Measurements from ENCODE around the gene HOXC5.

DNA sequence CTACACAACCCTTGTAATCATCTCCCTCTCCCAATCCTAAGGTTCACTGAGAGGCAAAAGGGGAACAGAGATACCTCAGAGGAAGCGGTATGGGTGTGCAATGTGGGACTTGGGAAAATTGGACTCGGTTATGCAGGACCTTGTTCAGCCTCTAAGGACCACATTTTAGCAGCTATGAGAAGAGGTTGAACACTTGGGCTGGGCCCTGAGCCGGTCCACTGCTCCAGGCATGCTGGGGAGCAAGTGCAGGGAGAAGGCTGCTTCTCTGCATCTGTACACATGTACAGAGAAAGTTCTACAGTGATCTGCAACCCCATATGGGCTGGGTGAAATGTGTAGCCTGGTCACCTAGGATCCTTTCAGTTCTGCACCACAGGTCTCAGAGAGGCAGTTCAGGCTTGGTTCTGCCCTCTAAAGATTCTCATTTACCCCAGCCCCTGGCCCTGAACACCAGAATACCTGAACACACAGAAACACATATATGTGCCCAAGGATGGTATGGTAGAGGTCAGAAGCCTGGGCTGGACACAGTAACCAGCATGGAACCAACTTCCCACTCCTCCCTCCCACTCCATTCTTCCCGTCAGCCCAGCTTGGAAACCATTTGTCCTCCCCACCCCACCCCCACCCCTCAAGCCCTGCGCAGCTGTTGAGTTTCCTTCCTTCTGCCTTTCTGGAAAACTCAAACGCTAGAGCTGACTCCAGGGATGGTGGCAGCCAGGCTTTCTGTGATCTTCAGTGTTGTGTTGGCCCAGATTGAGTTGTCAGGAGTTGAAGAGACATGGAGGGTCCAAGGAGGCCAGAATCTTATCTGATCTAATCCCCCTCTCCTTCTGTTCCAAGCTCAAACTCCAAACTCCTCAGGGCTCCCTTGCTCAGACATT is 10.4 kb downstream of the HOXC5 start:
- TF ChIP-seq, protein P1, sequence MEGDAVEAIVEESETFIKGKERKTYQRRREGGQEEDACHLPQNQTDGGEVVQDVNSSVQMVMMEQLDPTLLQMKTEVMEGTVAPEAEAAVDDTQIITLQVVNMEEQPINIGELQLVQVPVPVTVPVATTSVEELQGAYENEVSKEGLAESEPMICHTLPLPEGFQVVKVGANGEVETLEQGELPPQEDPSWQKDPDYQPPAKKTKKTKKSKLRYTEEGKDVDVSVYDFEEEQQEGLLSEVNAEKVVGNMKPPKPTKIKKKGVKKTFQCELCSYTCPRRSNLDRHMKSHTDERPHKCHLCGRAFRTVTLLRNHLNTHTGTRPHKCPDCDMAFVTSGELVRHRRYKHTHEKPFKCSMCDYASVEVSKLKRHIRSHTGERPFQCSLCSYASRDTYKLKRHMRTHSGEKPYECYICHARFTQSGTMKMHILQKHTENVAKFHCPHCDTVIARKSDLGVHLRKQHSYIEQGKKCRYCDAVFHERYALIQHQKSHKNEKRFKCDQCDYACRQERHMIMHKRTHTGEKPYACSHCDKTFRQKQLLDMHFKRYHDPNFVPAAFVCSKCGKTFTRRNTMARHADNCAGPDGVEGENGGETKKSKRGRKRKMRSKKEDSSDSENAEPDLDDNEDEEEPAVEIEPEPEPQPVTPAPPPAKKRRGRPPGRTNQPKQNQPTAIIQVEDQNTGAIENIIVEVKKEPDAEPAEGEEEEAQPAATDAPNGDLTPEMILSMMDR (IDR thresholded peaks at IDR 0.05), result no peak
- no peak for TF ChIP-seq POLR2A (IDR thresholded peaks at IDR 0.05)
